NT2/D1 (cell line): Measurements from ENCODE around the gene RCAN2.

Experiments
- SUZ12 ChIP-seq: IDR thresholded peaks from 2 replicates; pipeline ENCODE4 v1.6.1; 2011; ENCODE audit not compliant: insufficient read length, insufficient read depth; ENCODE audit errors: extremely low read depth
- YY1 ChIP-seq: IDR thresholded peaks from 2 replicates; pipeline ENCODE4 v1.6.1; 2011; ENCODE audit not compliant: insufficient read length, insufficient read depth
- ZNF274 ChIP-seq: IDR thresholded peaks from 2 replicates; pipeline ENCODE4 v1.6.1; 2011; ENCODE audit warnings: mild to moderate bottlenecking, low read depth, low read length

DNA sequence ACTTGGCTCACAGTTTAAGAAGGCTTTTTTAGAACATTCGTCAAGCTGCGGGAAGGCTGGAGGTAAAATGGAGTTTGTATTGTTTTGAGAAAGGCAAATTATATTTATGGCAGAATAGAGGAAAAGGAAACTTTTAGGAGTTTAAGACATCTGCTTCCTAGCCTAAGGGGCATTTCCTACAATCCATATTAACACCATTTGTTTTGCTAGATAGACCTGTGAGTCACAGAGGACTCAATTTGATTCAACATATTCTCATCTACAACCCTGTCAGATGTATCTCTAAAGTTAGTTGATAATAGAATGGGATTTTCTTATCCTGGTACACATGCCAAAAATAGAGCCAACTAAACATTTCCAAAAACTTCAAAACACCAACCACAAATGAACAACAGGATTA, 35.0 kb downstream of the RCAN2 start:
- TF ChIP-seq YY1 (no peak), SUZ12 (no peak), ZNF274 (no peak)
